HepG2 (cell line): ENCODE measurements around the gene TPST1.

Experiments used
- FOXJ3 ChIP-seq: sonication (generic); formaldehyde crosslinking; IDR thresholded peaks from 2 replicates; pipeline ENCODE4 v1.4.0; 2020; ENCODE audit warnings: missing genetic modification reagents, mild to moderate bottlenecking, borderline replicate concordance
- IKZF1 ChIP-seq: fragments of 450-650 bp; IDR thresholded peaks from 2 replicates; pipeline ENCODE4 v1.7.1; 2016
- NCOA2 ChIP-seq: sonication (generic); formaldehyde crosslinking; IDR thresholded peaks from 2 replicates; pipeline ENCODE4 v1.8.0; 2022; ENCODE audit warnings: inconsistent platforms
- NONO ChIP-seq, 2 experiments: fragments of 450-650 bp in 1 of 2; sonication (generic) in 1 of 2; formaldehyde crosslinking in 1 of 2; IDR thresholded peaks in 1 of 2; conservative IDR thresholded peaks in 1 of 2; 2 replicates each; pipeline versions ENCODE4 v1.6.1 to v1.8.0; 2017 to 2022; ENCODE audit warnings: mild to moderate bottlenecking in 1 of 2, missing genetic modification reagents in 1 of 2, moderate library complexity in 1 of 2
- ZNF567 ChIP-seq: sonication (generic); formaldehyde crosslinking; IDR thresholded peaks from 2 replicates; pipeline ENCODE4 v1.8.1; 2023; ENCODE audit warnings: mild to moderate bottlenecking, missing genetic modification reagents, borderline replicate concordance
- TF ChIP-seq, protein P1 (sequence below): sonication (generic); formaldehyde crosslinking; IDR thresholded peaks from 2 replicates; pipeline ENCODE4 v1.8.1; 2023; ENCODE audit warnings: missing genetic modification reagents, mild to moderate bottlenecking, borderline replicate concordance
- TF ChIP-seq, protein P2 (sequence below): sonication (generic); formaldehyde crosslinking; IDR thresholded peaks from 2 replicates; pipeline ENCODE4 v1.5.0; 2020; ENCODE audit warnings: mild to moderate bottlenecking, missing genetic modification reagents, moderate library complexity
- TF ChIP-seq, protein P3 (sequence below): sonication (generic); formaldehyde crosslinking; IDR thresholded peaks from 2 replicates; pipeline ENCODE4 v1.8.1; 2022; ENCODE audit warnings: mild to moderate bottlenecking, missing genetic modification reagents

- TF ChIP-seq, protein P1, sequence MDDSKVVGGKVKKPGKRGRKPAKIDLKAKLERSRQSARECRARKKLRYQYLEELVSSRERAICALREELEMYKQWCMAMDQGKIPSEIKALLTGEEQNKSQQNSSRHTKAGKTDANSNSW (CRISPR knock-in tag), result no peak
- no peak for TF ChIP-seq NCOA2 (CRISPR knock-in tag)
- TF ChIP-seq, protein P2, sequence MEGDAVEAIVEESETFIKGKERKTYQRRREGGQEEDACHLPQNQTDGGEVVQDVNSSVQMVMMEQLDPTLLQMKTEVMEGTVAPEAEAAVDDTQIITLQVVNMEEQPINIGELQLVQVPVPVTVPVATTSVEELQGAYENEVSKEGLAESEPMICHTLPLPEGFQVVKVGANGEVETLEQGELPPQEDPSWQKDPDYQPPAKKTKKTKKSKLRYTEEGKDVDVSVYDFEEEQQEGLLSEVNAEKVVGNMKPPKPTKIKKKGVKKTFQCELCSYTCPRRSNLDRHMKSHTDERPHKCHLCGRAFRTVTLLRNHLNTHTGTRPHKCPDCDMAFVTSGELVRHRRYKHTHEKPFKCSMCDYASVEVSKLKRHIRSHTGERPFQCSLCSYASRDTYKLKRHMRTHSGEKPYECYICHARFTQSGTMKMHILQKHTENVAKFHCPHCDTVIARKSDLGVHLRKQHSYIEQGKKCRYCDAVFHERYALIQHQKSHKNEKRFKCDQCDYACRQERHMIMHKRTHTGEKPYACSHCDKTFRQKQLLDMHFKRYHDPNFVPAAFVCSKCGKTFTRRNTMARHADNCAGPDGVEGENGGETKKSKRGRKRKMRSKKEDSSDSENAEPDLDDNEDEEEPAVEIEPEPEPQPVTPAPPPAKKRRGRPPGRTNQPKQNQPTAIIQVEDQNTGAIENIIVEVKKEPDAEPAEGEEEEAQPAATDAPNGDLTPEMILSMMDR (CRISPR knock-in tag), result no peak
- no peak for TF ChIP-seq ZNF567 (CRISPR knock-in tag)
- TF ChIP-seq, protein P3, sequence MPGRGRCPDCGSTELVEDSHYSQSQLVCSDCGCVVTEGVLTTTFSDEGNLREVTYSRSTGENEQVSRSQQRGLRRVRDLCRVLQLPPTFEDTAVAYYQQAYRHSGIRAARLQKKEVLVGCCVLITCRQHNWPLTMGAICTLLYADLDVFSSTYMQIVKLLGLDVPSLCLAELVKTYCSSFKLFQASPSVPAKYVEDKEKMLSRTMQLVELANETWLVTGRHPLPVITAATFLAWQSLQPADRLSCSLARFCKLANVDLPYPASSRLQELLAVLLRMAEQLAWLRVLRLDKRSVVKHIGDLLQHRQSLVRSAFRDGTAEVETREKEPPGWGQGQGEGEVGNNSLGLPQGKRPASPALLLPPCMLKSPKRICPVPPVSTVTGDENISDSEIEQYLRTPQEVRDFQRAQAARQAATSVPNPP, result no peak
- TF ChIP-seq IKZF1, result no peak
- no peak for TF ChIP-seq FOXJ3 (CRISPR knock-in tag)
- no peak for TF ChIP-seq NONO (IDR thresholded peaks at IDR 0.05)
- no peak for TF ChIP-seq NONO (CRISPR knock-in tag; conservative IDR thresholded peaks at IDR 0.05)
Observed at GRCh38 chr7:66181845-66182244, 23.3 kb upstream of the TPST1 start.
